ENCODE measurements around the gene MYO5A.
"Not testable (repeated sequence)": the region's sequence is repeated elsewhere in the genome, so short reads cannot be mapped to it uniquely, and the experiment has no call there.

The MYO5A gene

GRCh38 chr15:52503788-52504496 lies 24.7 kb downstream of the MYO5A start:
- no peak for DNase-seq

- DNase-seq: no peak
Observed at GRCh38 chr15:52502608-52503007, 26.1 kb downstream of the MYO5A start.

- no peak for DNase-seq
Observed at GRCh38 chr15:52499506-52499905, 29.2 kb downstream of the MYO5A start.

GRCh38 chr15:52498706-52499105 lies 30.0 kb downstream of the MYO5A start:
- DNase-seq: no peak

- peak; percentile 82 for DNase-seq
Observed at GRCh38 chr15:52496776-52497470, 31.8 kb downstream of the MYO5A start.

- DNase-seq: no peak
Observed at GRCh38 chr15:52496175-52496574, 32.5 kb downstream of the MYO5A start.

- no peak for DNase-seq
Observed at GRCh38 chr15:52495125-52495524, 33.6 kb downstream of the MYO5A start.

GRCh38 chr15:52493968-52494367 lies 34.7 kb downstream of the MYO5A start:
- no peak for DNase-seq

- no peak for DNase-seq
Observed at GRCh38 chr15:52492132-52492531, 36.5 kb downstream of the MYO5A start.

- no peak for DNase-seq
Observed at GRCh38 chr15:52491472-52491871, 37.2 kb downstream of the MYO5A start.

GRCh38 chr15:52489430-52489829 lies 39.2 kb downstream of the MYO5A start:
- not testable (repeated sequence) for DNase-seq

GRCh38 chr15:52488830-52489229 lies 39.9 kb downstream of the MYO5A start:
- no peak for DNase-seq

GRCh38 chr15:52486003-52486996 lies 42.4 kb downstream of the MYO5A start:
- no peak for DNase-seq

- no peak for DNase-seq
Observed at GRCh38 chr15:52485290-52485689, 43.4 kb downstream of the MYO5A start.

- DNase-seq: no peak
Observed at GRCh38 chr15:52483707-52484106, 45.0 kb downstream of the MYO5A start.

- DNase-seq: no peak
Observed at GRCh38 chr15:52481915-52482314, 46.8 kb downstream of the MYO5A start.

GRCh38 chr15:52480990-52481389 lies 47.7 kb downstream of the MYO5A start:
- peak; percentile 83 for DNase-seq

- DNase-seq: no peak
Observed at GRCh38 chr15:52466716-52467115, 62.0 kb downstream of the MYO5A start.

GRCh38 chr15:52466134-52466701 lies 62.5 kb downstream of the MYO5A start:
- DNase-seq: no peak

- no peak for DNase-seq
Observed at GRCh38 chr15:52464478-52464877, 64.2 kb downstream of the MYO5A start.

- no peak for DNase-seq
Observed at GRCh38 chr15:52464040-52464439, 64.6 kb downstream of the MYO5A start.

GRCh38 chr15:52463638-52464037 lies 65.0 kb downstream of the MYO5A start:
- DNase-seq: no peak

GRCh38 chr15:52462806-52463360 lies 65.8 kb downstream of the MYO5A start:
- no peak for DNase-seq
